Large intestine (tissue), 3 donors: ENCODE results near the gene HTT. TPM values are rescaled to one million over a fixed set of nuclear protein-coding genes. Genes with fewer than 3 reads are reported as not detected.
A peak's percentile ranks its signal among the peaks of the same experiment; 100 is the strongest.

Experiments used
- DNase-seq, 2 donors: peaks; one replicate each; pipeline versions ENCODE4 v3.0.0 to v3.0.0-alpha.2; 2013
- H3K27ac ChIP-seq: one replicate; pipeline ENCODE4 v1.5.1; 2013; ENCODE audit warnings: low read length
- H3K27me3 ChIP-seq: 2 replicates; pipeline ENCODE4 v1.6.1; 2013; ENCODE audit warnings: low read length; ENCODE audit not compliant: control insufficient read depth, insufficient read depth
- H3K36me3 ChIP-seq: 2 replicates; pipeline ENCODE4 v1.6.1; 2013; ENCODE audit warnings: low read length; ENCODE audit not compliant: control insufficient read depth, insufficient read depth
- H3K4me1 ChIP-seq: one replicate; pipeline ENCODE4 v1.6.1; 2013; ENCODE audit warnings: low read length; ENCODE audit not compliant: control insufficient read depth, insufficient read depth
- H3K4me3 ChIP-seq: one replicate; pipeline ENCODE4 v1.5.1; 2013; ENCODE audit warnings: low read length
- H3K9me3 ChIP-seq: one replicate; pipeline ENCODE4 v1.6.1; 2013; ENCODE audit warnings: mild to moderate bottlenecking, low read depth, low read length, moderate library complexity; ENCODE audit not compliant: control insufficient read depth
- WGBS: methylation state at CpG from one replicate; pipeline ENCODE4 v1.1.5; 2013; ENCODE audit warnings: low lambda C conversion rate; ENCODE audit not compliant: insufficient coverage; 5-methylcytosine and 5-hydroxymethylcytosine counted together
- polyA plus RNA-seq: library from polyadenylated mRNA; unstranded; fragments of 120-200 nt; gene quantifications from one replicate; pipeline ENCODE4 v1.2.1, GENCODE V29; 2013

The HTT gene
- polyA plus RNA-seq, 1 donor: 29.8 TPM

DNA sequence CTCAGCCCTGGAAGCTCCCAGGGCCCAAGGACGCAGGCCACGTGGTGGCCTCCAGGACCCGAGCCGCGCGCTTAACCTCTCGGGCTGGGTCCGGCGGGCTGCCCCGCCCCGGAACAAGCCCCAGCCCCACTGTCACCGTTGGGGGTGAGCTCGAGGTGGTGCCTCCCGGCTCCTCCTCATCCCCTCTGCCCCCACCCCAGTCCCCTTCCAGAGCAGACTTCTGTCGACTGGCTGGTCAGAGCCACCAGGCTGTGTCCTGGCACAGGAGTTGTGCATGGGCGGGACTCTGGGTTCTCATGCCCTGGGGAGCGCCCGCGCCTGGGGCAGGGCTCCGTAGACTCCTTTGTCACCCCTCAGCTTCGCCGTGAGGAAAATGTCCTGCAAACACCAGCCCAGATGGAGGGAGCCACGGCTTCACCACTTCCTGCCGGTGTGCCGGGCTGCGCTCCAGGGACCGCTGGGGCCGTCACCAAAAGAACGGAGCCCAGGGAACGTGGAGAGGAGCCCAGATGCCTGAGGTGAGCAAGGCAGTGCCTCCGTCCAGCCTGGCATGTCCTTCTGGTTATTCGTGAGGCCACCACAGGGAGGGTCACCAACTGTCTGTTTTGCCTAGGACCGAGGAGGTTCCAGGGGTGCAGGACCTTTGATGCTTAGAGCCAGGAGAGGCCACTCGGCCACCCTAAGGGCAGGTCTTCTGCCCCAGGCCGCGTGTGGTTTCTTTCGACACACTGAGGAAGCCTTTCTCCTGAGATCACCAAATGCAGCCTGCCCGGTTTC is 211.3 kb downstream of the HTT start:
- no peak for DNase-seq
- no CpG with 5 or more reads among the region's 38 CpGs for WGBS
- H3K9me3 ChIP-seq: no peaks in the 10 kb centered on the region

DNA sequence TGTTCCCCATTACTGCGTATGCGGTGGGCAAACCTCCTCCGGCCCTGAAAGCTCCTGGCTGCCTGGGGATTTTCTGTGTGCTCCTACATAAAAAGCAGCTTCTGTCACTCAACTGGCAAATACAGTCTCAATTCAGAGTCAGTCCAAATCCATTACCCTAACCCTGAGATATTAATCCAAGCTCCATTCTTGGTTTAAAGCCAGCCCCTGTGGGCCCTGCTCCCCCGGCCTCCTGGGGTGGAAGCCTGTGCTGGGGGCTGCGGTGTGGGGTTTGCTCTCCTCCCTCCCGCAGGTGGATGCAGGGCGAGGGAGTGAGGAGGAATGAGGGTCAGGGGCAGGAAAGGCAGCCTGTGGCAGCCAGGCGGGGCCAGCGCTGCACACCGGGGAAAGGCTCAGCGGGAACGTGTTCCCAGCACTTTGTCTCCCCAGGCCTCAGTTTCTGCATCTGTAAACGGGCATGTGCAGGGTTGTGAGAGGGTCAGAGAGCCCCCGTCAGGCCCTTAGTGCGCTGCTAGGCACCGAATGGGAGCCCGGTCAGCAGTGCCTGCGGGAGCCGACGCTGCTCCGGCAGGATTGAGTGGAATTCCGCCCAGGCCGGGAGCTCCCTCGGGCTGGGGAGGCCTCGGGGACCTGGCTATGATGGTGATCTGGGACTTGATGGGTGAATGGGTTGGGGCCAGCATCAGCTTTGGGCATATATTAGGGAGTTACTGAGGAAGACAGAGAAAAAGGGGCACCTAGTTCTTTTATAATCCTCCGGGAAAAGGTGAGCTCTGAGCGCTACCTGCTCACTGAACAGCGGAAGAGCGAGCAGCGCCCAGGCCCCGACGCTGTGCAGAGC is 212.1 kb downstream of the HTT start:
- no peak for DNase-seq
- Histone ChIP-seq H3K27me3 (peaks cover 18% of the 10 kb centered on the region), H3K9me3 (no peaks in the 10 kb centered on the region), H3K36me3 (no peaks in the 10 kb centered on the region), H3K4me3 (no peak overlapping the region), H3K4me1 (peaks cover 7% of the 10 kb centered on the region), H3K27ac (no peak overlapping the region)
- WGBS: 85% methylated on average over 4 of the region's 32 CpGs

More for the DNA sequence above, 211.3 kb downstream of the HTT start:
- Histone ChIP-seq H3K4me3 (no peak overlapping the region), H3K27ac (no peak overlapping the region), H3K36me3 (no peaks in the 10 kb centered on the region), H3K27me3 (peaks cover 18% of the 10 kb centered on the region), H3K4me1 (no peaks in the 10 kb centered on the region)

GRCh38 chr4:3287271-3287971 is 212.9 kb downstream of the HTT start:
- WGBS: 71% methylated on average over 2 of the region's 14 CpGs
- Histone ChIP-seq H3K4me1 (peaks cover 9% of the 10 kb centered on the region), H3K9me3 (no peaks in the 10 kb centered on the region), H3K36me3 (no peaks in the 10 kb centered on the region), H3K27ac (no peak overlapping the region), H3K27me3 (peaks cover 18% of the 10 kb centered on the region), H3K4me3 (no peak overlapping the region)
- no peak for DNase-seq

GRCh38 chr4:3287972-3288570 is 213.6 kb downstream of the HTT start:
- DNase-seq: no peak
- no CpG with 5 or more reads among the region's 24 CpGs for WGBS
- Histone ChIP-seq H3K9me3 (no peaks in the 10 kb centered on the region), H3K27ac (no peak overlapping the region), H3K4me1 (peaks cover 9% of the 10 kb centered on the region), H3K4me3 (no peak overlapping the region), H3K36me3 (no peaks in the 10 kb centered on the region), H3K27me3 (peaks cover 18% of the 10 kb centered on the region)

DNA sequence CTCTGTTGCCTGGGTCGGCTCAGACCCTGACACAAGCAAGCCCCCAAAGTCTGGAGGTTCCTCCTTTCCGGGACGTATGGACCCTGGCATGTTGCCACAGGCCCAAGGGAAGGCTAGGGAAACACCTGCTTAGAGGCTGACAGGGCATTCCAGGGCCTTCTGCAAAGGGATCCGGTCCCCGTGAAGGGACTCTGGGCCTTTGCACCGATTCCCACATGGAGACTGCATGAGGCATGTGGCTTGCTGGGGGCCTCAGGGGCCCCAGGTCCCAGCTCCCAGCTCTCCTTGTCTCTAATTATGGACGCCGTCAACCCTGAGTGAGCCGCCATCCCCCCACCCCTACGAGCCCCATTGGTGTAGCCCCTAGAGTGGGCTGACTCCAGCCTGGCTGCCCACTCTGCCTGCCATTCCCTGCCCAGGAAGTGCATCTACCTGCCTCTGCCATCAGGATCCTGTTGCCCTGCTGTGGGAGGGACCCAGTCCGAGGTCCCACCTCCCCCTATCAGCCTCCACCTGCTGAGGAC is 214.2 kb downstream of the HTT start:
- H3K27me3 ChIP-seq: peaks cover 18% of the 10 kb centered on the region
- peaks cover 10% of the 10 kb centered on the region for H3K4me1 ChIP-seq
- no peak overlapping the region for H3K27ac ChIP-seq
- no peaks in the 10 kb centered on the region for H3K36me3 ChIP-seq
- no peaks in the 10 kb centered on the region for H3K9me3 ChIP-seq
- WGBS: no CpG with 5 or more reads among the region's 11 CpGs
- H3K4me3 ChIP-seq: no peak overlapping the region
- DNase-seq: no peak

DNA sequence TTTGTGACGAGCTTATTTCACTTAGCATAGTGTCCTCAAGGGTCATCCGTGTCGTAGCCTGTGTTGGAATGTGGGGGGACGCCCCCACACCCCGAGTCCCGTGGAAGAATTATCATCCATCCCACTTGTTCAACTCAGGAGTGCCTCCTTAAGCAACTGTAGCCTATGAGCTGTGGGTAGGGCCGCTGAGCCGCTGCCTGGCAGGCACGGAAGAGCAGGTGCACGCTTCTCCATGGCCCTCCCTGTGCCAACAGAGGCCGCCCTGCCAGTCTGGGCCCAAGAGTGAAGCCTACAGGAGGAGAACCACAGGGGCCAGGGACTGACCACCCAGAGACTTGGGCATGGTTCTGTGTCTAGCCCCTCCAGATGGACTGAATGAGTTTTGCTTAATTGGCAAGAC is 216.0 kb downstream of the HTT start:
- Histone ChIP-seq H3K9me3 (no peaks in the 10 kb centered on the region), H3K27ac (no peak overlapping the region), H3K4me1 (peaks cover 19% of the 10 kb centered on the region), H3K4me3 (no peak overlapping the region), H3K36me3 (no peaks in the 10 kb centered on the region), H3K27me3 (peaks cover 18% of the 10 kb centered on the region)
- no peak for DNase-seq
- no CpG with 5 or more reads among the region's 11 CpGs for WGBS

DNA sequence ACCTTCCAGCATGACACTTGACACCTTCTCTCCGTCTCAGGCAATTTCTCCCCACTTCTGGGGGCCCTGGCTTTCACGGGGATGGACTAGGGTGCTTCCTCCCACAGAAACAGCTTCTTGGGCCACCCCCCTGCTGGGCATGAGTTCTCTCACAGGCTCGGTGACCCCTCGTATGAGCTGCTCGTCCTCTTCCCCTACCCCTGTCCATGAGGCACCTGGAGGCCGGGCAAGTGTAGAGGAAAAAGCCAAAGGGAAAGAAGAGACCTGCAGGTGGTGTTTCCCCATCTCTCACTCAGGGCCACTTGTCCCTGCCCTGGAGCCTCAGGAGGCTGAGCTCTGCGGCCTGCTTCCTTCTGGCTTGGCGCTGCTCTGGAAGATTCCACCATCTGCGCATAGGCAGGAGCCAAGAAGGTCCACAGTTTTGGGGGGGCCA is 216.4 kb downstream of the HTT start:
- H3K36me3 ChIP-seq: no peaks in the 10 kb centered on the region
- no peak overlapping the region for H3K4me3 ChIP-seq
- peaks cover 19% of the 10 kb centered on the region for H3K4me1 ChIP-seq
- H3K27me3 ChIP-seq: peaks cover 18% of the 10 kb centered on the region
- DNase-seq: no peak
- H3K9me3 ChIP-seq: no peaks in the 10 kb centered on the region
- no CpG with 5 or more reads among the region's 9 CpGs for WGBS
- H3K27ac ChIP-seq: no peak overlapping the region

- Histone ChIP-seq H3K27ac (peak overlapping the region; percentile 88), H3K4me1 (peaks cover 19% of the 10 kb centered on the region), H3K9me3 (no peaks in the 10 kb centered on the region), H3K36me3 (no peaks in the 10 kb centered on the region), H3K4me3 (peak overlapping the region; percentile 90), H3K27me3 (peaks cover 16% of the 10 kb centered on the region)
- no CpG with 5 or more reads among the region's 24 CpGs for WGBS
- peak in 1 of 2 donors; percentile 66 for DNase-seq
Observed at GRCh38 chr4:3291411-3291968, 217.0 kb downstream of the HTT start.

- no CpG with 5 or more reads among the region's 60 CpGs for WGBS
- H3K4me3 ChIP-seq: peak overlapping the region; percentile 90
Observed at GRCh38 chr4:3291969-3292570, 217.6 kb downstream of the HTT start.

More at GRCh38 chr4:3291969-3292570, 217.6 kb downstream of the HTT start:
- no peak for DNase-seq
- Histone ChIP-seq H3K27ac (peak overlapping the region; percentile 88), H3K27me3 (peaks cover 11% of the 10 kb centered on the region), H3K4me1 (peaks cover 19% of the 10 kb centered on the region), H3K9me3 (no peaks in the 10 kb centered on the region), H3K36me3 (no peaks in the 10 kb centered on the region)
